ENCODE measurements around the gene CD27. TPM values are rescaled to one million over a fixed set of nuclear protein-coding genes. Genes with fewer than 3 reads are reported as not detected.

Gene CD27
- total and polyA plus RNA-seq, 2 of the 8 experiments (the other 6 are each of a cell fraction or from before 2014, with no cell fraction given), result 0.28 to 0.39 TPM

DNA sequence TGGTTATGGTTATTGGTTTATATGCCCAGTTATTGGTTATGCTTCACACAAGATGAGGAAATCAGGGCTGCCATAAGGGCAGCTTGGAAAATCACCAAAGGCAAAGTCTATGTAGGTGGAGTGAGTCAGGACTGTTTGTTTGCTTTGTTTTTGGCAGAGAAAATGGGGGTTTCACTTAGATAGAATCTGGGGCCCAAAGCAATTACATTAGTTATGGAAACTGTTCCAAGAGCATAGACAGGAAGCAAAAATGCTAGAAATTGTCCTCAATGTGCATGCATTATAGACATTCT, 23.5 kb downstream of the CD27 start:
- Histone ChIP-seq H3K56ac (replicated peaks; ENCODE audit: insufficient read length, low read depth, low read length) (no peak overlapping the region), H3K27me3 (replicated peaks in 1 of 4; ENCODE audit: control insufficient read depth in 3 of 4, extremely low read depth in 1 of 4, insufficient read depth in 3 of 4, low read length in 3 of 4) (no peaks in the 10 kb centered on the region; a peak in 1 of 7 replicates), H2AFZ (ENCODE audit: low read length) (no peak overlapping the region), H3K4me3 (ENCODE audit: extremely low read depth in 1 of 4, insufficient read depth in 2 of 4, low read depth in 3 of 4, low read length in 4 of 4) (no peak overlapping the region), H3K23ac (ENCODE audit: insufficient read length) (no peak overlapping the region), H3K9me3 (ENCODE audit: insufficient read depth in 2 of 2, low read depth in 1 of 2, low read length in 1 of 2) (no peaks in the 10 kb centered on the region), H3K79me2 (ENCODE audit: control insufficient read depth in 1 of 2, insufficient read depth in 2 of 2, low read length in 2 of 2) (peaks cover 0 to 15% of the 10 kb centered on the region in 2 experiments; a peak in 2 of 4 replicates), H3K14ac (ENCODE audit: insufficient read length) (no peak overlapping the region), H3K23me2 (ENCODE audit: low read depth, low read length) (peaks cover 12% of the 10 kb centered on the region), H2BK120ac (replicated peaks; ENCODE audit: low read depth, low read length) (no peak overlapping the region), H2BK15ac (ENCODE audit: low read length) (no peak overlapping the region), H4K91ac (replicated peaks; ENCODE audit: insufficient read length, low read length) (no peak overlapping the region), H3K4me1 (replicated peaks in 1 of 4; ENCODE audit: control insufficient read depth in 3 of 4, insufficient read depth in 4 of 4, low read length in 3 of 4) (peaks cover 3 to 7% (median 3%) of the 10 kb centered on the region in 4 experiments; a peak in 3 of 7 replicates), H3K18ac (ENCODE audit: extremely low read depth, low read length) (no peak overlapping the region), H3K27ac (ENCODE audit: low read depth, low read length) (no peak overlapping the region), H4K20me1 (replicated peaks in 1 of 2; ENCODE audit: control insufficient read depth in 1 of 2, insufficient read depth in 2 of 2, low read length in 2 of 2) (peaks cover 0 to 10% of the 10 kb centered on the region in 2 experiments), H3K4ac (replicated peaks; ENCODE audit: insufficient read length, low read depth, low read length) (no peak overlapping the region), H2BK5ac (ENCODE audit: low read depth, low read length) (no peak overlapping the region), H2BK20ac (ENCODE audit: low read length) (no peak overlapping the region), H3K79me1 (ENCODE audit: low read depth, low read length) (peaks cover 4% of the 10 kb centered on the region), H4K5ac (ENCODE audit: insufficient read length, low read depth, low read length) (no peak overlapping the region), H3K4me2 (ENCODE audit: insufficient read depth in 1 of 2, low read depth in 2 of 2, low read length in 2 of 2) (no peak overlapping the region), H2AK5ac (ENCODE audit: low read depth, low read length) (no peak overlapping the region), H3K36me3 (ENCODE audit: control insufficient read depth in 2 of 4, insufficient read depth in 4 of 4, low read length in 3 of 4) (peaks cover 5 to 24% (median 12%) of the 10 kb centered on the region in 4 experiments; a peak in 6 of 8 replicates), H2BK12ac (ENCODE audit: low read depth, low read length) (no peak overlapping the region), H3K9ac (replicated peaks in 1 of 4; ENCODE audit: extremely low read depth in 1 of 4, low read depth in 3 of 4, low read length in 3 of 4) (no peak overlapping the region), H4K8ac (ENCODE audit: extremely low read depth, insufficient read depth, low read length) (no peak overlapping the region)
- ChIA-PET CTCF (ENCODE audit: partially characterized antibody) (interaction anchor here (0.9 to 1.5 kb wide), 4 partner anchors 43 to 184 kb away, joined by 3 to 8 read pairs (median 4); no protein-coding TSS in a partner anchor), POLR2A (ENCODE audit: partially characterized antibody) (interaction anchor here (2.4 to 6.1 kb wide), 5 partner anchors 10 to 141 kb away, joined by 8 to 84 read pairs (median 41); partner anchors contain the start of genes GAPDH and TAPBPL)
- no peak for DNase-seq (ENCODE audit: low read depth in 1 of 2, low spot score in 2 of 2)
- no peak for FAIRE-seq
- TF ChIP-seq HDAC2 (IDR thresholded peaks at IDR 0.05; ENCODE audit: borderline replicate concordance in 1 of 2, low read depth in 2 of 2, low read length in 2 of 2), result no peak
- no peak for TF ChIP-seq GTF2F1 (IDR thresholded peaks at IDR 0.05; ENCODE audit: borderline replicate concordance, low read depth, low read length)
- TF ChIP-seq HDAC6 (IDR thresholded peaks at IDR 0.05; ENCODE audit: low read depth, low read length), result no peak
- no peak for TF ChIP-seq SP2 (IDR thresholded peaks at IDR 0.05; ENCODE audit: low read length)
- TF ChIP-seq ATF3 (IDR thresholded peaks at IDR 0.05; ENCODE audit: insufficient read depth, low read depth, low read length), result no peak
- no peak for TF ChIP-seq MAFK (IDR thresholded peaks at IDR 0.05; ENCODE audit: low read depth, low read length)
- no peak for TF ChIP-seq BCL11A (IDR thresholded peaks at IDR 0.05; ENCODE audit: low read depth in 2 of 2, low read length in 2 of 2)
- no peak for TF ChIP-seq SP4 (IDR thresholded peaks at IDR 0.05; ENCODE audit: low read length)
- TF ChIP-seq RBBP5 (IDR thresholded peaks at IDR 0.05; ENCODE audit: borderline replicate concordance, low read depth, low read length), result no peak
- TF ChIP-seq RXRA (IDR thresholded peaks at IDR 0.05; ENCODE audit: insufficient read depth, low read depth, low read length), result no peak
- TF ChIP-seq PHF8 (conservative IDR thresholded peaks at IDR 0.05; ENCODE audit: low read depth, low read length), result no peak
- TF ChIP-seq KDM4A (IDR thresholded peaks at IDR 0.05; ENCODE audit: low read depth, low read length, severe bottlenecking), result no peak
